BLaER1 treated with 17β-estradiol and CSF1 and Interleukin-3, amounts not matched to agents 10 nM and 100 nM (cell line): ENCODE data around the gene KCNIP1.

Source experiments
- H3K27ac ChIP-seq, 11 experiments: shearing (Covaris generic); formaldehyde crosslinking; 2 replicates each; pipeline ENCODE4 v1.8.1; 2022
- H3K27me3 ChIP-seq, 11 experiments: shearing (Covaris generic); formaldehyde crosslinking; 2 replicates each; pipeline ENCODE4 v1.8.1; 2022
- H3K36me3 ChIP-seq, 11 experiments: shearing (Covaris generic); formaldehyde crosslinking; 2 replicates each; pipeline ENCODE4 v1.8.1; 2022
- H3K4me1 ChIP-seq, 10 experiments: shearing (Covaris generic); formaldehyde crosslinking; 2 replicates each; pipeline ENCODE4 v1.8.1; 2022
- H3K4me2 ChIP-seq, 11 experiments: shearing (Covaris generic); formaldehyde crosslinking; 2 replicates each; pipeline ENCODE4 v1.8.1; 2022
- H3K4me3 ChIP-seq, 10 experiments: shearing (Covaris generic); formaldehyde crosslinking; 2 replicates each; pipeline ENCODE4 v1.8.1; 2022
- H3K9ac ChIP-seq, 11 experiments: shearing (Covaris generic); formaldehyde crosslinking; 2 replicates each; pipeline ENCODE4 v1.8.1; 2022
- H3K9me3 ChIP-seq, 11 experiments: shearing (Covaris generic); formaldehyde crosslinking; replicated peaks in 1 of 11; 2 replicates each; pipeline ENCODE4 v1.8.1; 2022
- H4K20me1 ChIP-seq, 11 experiments: shearing (Covaris generic); formaldehyde crosslinking; 2 replicates each; pipeline ENCODE4 v1.8.1; 2022
- Cebpa-rat ChIP-seq, 11 experiments: shearing (Covaris generic); IDR thresholded peaks; 2 replicates each; pipeline ENCODE4 v1.8.1; 2022

Gene KCNIP1

DNA sequence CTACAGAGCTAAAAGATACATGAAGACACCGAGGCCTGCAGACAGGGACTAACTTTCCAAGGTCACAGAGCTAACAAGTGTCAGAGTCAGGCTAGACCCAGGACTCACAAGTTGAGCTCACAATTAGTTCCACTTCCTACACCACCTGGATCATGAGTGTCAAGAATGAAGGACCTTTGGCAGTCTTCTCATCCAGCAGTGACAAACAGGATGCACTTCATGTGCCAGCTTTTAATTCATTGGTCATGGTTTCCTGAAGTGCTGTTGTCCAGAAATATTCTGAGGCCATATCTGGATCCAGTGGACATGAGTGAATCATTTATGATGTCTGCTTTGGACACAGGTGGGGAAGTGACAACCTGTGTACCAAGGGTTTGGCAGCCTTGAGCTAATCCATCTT is 77.4 kb downstream of the KCNIP1 start:
- H3K4me2 ChIP-seq, result no peak overlapping the region
- no peak overlapping the region for H3K27ac ChIP-seq
- no peaks in the 10 kb centered on the region for H3K36me3 ChIP-seq
- H3K4me1 ChIP-seq, result no peaks in the 10 kb centered on the region
- TF ChIP-seq Cebpa-rat (IDR thresholded peaks at IDR 0.05), result no peak
- no peak overlapping the region for H3K9ac ChIP-seq
- no peak overlapping the region for H3K4me3 ChIP-seq
- H3K27me3 ChIP-seq, result no peaks in the 10 kb centered on the region
- no peaks in the 10 kb centered on the region for H4K20me1 ChIP-seq
- peaks cover 0 to 13% (median 8%) of the 10 kb centered on the region in 11 experiments; a peak in 12 of 22 replicates for H3K9me3 ChIP-seq

DNA sequence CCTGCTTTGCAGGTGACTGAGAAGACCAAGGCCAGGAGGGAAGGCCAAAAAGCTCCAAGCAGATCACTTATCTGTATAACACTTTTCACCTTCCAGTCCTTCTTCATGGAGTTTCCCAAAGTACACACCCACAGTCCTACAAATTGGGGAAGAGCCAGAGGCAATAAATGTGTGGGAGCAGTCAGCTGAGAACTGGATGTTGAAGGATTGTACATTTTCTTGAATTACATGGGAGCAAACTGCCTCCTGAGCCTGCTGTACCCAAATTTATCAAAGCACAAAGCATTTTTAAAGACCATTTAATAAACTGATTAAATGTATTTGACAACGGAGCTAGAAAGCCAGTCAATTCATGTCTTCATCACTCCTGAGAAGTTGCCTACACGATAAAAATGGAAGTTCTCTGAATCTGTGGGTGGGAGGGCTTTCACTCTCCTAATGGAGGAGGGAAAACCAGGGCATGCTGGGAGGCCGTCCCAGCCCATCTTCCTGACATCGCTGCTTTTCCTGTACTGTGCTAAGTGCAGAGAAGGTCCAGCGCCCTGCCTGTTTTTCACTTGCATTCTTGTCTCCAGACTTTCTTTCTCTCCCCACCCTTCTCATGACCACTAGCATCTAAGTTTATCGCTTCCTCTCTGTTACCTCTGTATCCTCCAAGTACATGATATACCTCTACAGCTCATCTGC is 79.0 kb downstream of the KCNIP1 start:
- H4K20me1 ChIP-seq, result no peaks in the 10 kb centered on the region
- no peak overlapping the region for H3K4me2 ChIP-seq
- H3K27ac ChIP-seq, result no peak overlapping the region
- H3K4me1 ChIP-seq, result no peaks in the 10 kb centered on the region
- H3K9ac ChIP-seq, result no peak overlapping the region
- H3K9me3 ChIP-seq, result peaks cover 0 to 13% (median 8%) of the 10 kb centered on the region in 11 experiments; a peak in 11 of 22 replicates
- no peak overlapping the region for H3K4me3 ChIP-seq
- H3K27me3 ChIP-seq, result no peaks in the 10 kb centered on the region
- TF ChIP-seq Cebpa-rat (IDR thresholded peaks at IDR 0.05), result no peak
- no peaks in the 10 kb centered on the region for H3K36me3 ChIP-seq

DNA sequence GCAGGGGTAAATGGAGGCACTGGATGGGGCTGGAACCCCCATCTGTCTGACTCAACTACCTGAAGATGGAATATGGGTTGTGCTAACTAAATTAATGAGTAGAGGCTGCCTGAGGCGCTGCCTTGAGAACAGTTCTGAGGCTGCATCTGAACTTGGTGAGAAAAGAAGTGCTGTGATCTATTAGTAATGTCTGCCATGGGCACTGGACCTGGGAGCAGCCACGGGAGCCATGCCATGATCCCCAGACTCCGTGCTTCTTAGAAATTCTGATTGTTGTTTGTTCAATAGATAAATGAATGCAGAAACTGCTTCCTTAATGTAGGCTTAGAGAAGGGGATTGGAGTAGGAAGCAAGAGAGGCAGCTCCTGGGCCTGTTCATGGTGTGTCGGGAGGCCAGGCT is 80.2 kb downstream of the KCNIP1 start:
- no peak overlapping the region for H3K4me3 ChIP-seq
- TF ChIP-seq Cebpa-rat (IDR thresholded peaks at IDR 0.05), result no peak
- no peaks in the 10 kb centered on the region for H3K4me1 ChIP-seq
- H3K9ac ChIP-seq, result no peak overlapping the region
- no peak overlapping the region for H3K4me2 ChIP-seq
- no peaks in the 10 kb centered on the region for H3K27me3 ChIP-seq
- H4K20me1 ChIP-seq, result no peaks in the 10 kb centered on the region
- H3K27ac ChIP-seq, result no peak overlapping the region
- H3K36me3 ChIP-seq, result no peaks in the 10 kb centered on the region
- H3K9me3 ChIP-seq, result peaks cover 0 to 8% (median under 1%) of the 10 kb centered on the region in 11 experiments; a peak in 7 of 22 replicates

DNA sequence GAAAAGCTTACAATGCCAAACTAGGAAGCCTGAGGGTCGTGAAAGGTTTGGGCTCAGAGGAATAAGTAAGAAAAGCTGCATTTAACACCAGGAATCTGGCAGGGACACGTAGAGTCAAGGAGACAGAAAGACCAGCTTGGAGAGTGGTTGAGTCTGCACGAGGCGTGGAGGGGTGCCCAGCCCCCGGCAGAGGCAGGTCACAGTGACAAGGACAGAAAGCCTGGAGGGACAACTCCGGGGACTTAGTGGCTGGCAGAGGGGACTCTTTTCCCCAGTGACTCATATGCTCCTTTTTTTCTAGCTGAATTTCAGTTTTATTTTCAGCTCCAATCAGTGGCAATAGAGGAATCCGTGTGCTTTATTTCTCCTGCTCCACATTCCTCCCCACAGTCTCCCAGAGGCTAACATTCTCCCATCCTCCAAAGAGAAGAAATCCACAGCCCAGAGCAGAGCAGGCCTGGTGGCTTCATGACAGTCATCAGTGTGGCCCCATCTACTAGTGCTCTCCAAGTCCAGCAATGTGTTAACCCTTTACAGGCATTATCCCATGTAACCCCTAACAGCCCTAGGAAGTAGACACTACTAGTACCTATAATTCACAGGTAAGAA is 80.7 kb downstream of the KCNIP1 start:
- 0 out of 22 replicates have a peak, but pooled peaks cover 0 to 3% (median 0%) of the 10 kb centered on the region in 11 experiments for H3K9me3 ChIP-seq
- no peaks in the 10 kb centered on the region for H3K27me3 ChIP-seq
- no peak overlapping the region for H3K4me2 ChIP-seq
- no peak for TF ChIP-seq Cebpa-rat (IDR thresholded peaks at IDR 0.05)
- no peaks in the 10 kb centered on the region for H3K36me3 ChIP-seq
- no peaks in the 10 kb centered on the region for H4K20me1 ChIP-seq
- no peak overlapping the region for H3K9ac ChIP-seq
- H3K27ac ChIP-seq, result no peak overlapping the region
- H3K4me1 ChIP-seq, result no peaks in the 10 kb centered on the region
- no peak overlapping the region for H3K4me3 ChIP-seq

DNA sequence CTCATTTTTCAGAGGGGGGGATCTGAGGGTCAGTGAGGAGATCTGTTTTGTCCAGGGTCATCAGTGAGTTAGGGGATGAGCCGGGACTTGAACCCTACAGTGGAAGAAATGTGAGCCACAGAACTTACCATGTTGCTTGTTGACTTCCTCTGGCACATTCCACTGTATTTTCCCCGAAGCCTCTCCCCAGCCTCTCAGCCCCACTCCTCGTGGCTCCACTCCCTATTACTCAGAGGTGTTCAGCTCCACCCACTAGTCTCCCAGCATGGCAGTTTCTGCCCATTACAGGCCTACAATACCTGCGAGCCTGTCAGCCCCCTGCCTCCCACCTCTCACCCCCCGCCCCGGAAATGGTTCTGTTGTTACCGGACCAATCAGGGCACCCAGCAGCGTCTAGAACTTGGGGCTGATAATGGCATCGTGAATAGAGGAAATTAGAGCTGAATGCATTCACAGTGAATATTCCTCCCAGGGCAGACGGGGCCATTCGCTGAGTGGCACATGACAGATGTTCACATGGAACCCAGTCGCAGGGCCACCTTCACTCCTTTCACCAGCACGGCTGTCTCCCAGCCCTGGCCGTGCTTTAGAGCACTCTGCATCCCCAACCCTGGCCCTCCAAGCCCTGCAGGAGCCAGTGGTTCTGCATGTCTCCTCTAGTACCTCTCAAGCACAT is 81.6 kb downstream of the KCNIP1 start:
- H3K27ac ChIP-seq, result no peak overlapping the region
- H3K4me1 ChIP-seq, result no peaks in the 10 kb centered on the region
- TF ChIP-seq Cebpa-rat (IDR thresholded peaks at IDR 0.05), result no peak

DNA sequence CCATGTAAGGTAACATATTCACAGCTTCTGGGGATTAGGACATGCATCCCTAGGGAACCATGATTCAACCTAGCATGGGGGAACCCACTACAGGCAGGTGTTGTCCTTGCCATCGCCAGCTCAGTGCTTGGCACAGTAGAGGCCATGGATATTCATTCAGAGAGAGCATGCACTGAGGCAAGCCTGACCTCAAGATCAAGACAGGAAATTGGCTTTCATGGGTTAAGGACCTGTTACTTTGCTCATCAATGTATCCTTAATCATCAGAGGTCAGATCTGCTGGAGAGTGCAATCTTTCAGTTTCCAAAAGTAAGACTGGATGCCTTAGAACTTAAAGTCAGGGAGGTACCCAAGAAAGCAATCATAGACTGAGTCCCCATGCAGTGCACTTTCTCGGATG is 84.0 kb downstream of the KCNIP1 start:
- no peak overlapping the region for H3K4me3 ChIP-seq
- no peaks in the 10 kb centered on the region for H3K4me1 ChIP-seq
- H3K27ac ChIP-seq, result no peak overlapping the region
- no peak for TF ChIP-seq Cebpa-rat (IDR thresholded peaks at IDR 0.05)
- H4K20me1 ChIP-seq, result no peaks in the 10 kb centered on the region
- no peaks in the 10 kb centered on the region for H3K9me3 ChIP-seq
- no peaks in the 10 kb centered on the region for H3K27me3 ChIP-seq
- H3K4me2 ChIP-seq, result no peak overlapping the region
- H3K36me3 ChIP-seq, result no peaks in the 10 kb centered on the region
- H3K9ac ChIP-seq, result no peak overlapping the region

More for the DNA sequence above, 81.6 kb downstream of the KCNIP1 start:
- Histone ChIP-seq H3K4me3 (no peak overlapping the region), H3K9me3 (no peaks in the 10 kb centered on the region), H3K4me2 (no peak overlapping the region), H3K36me3 (no peaks in the 10 kb centered on the region), H4K20me1 (no peaks in the 10 kb centered on the region), H3K27me3 (no peaks in the 10 kb centered on the region), H3K9ac (no peak overlapping the region)

DNA sequence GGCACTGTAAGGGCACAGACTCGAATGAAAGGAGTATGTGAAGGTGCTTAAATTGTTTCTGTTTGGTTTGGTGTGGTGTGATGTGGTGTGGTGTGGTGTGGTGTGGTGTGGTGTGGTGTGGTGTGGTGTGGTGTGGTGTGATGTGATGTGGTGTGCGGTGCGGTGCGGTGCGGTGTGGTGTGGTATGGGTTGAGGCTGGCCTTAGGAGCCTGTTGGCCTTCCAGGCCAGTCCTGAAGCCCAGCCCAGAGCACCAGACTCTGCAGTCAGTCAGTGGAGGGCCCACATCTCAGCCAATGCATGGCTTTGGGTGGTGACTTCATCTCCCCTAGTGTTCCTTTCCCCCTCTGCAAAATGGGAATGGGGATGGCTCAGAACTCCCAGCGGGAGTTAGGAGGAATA is 85.8 kb downstream of the KCNIP1 start:
- H3K4me2 ChIP-seq, result no peak overlapping the region
- H3K4me3 ChIP-seq, result no peak overlapping the region
- no peaks in the 10 kb centered on the region for H3K36me3 ChIP-seq
- H3K27ac ChIP-seq, result no peak overlapping the region
- H4K20me1 ChIP-seq, result no peaks in the 10 kb centered on the region
- H3K9me3 ChIP-seq, result no peaks in the 10 kb centered on the region
- no peaks in the 10 kb centered on the region for H3K4me1 ChIP-seq
- H3K27me3 ChIP-seq, result no peaks in the 10 kb centered on the region
- no peak overlapping the region for H3K9ac ChIP-seq
- no peak for TF ChIP-seq Cebpa-rat (IDR thresholded peaks at IDR 0.05)

DNA sequence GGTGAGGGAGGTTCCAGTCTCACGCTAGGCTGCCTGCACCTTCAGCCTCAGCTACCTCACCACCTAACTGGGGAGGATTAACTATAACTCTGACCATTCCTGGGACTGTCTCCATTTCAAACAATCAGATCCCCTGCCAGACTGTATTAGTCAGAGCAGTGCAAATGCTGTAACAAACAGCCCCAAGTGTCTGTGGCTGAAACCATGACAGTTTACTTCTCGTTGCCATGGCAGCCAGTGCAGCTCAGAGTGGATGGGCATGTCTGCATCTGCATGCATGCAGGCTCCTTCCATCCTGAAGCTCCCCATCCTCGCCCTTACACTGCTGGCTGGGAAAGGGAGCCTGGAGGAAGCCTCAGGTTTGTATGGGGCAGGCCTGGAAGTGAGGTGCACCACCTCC is 86.7 kb downstream of the KCNIP1 start:
- no peak overlapping the region for H3K4me3 ChIP-seq
- H3K27me3 ChIP-seq, result no peaks in the 10 kb centered on the region
- no peaks in the 10 kb centered on the region for H4K20me1 ChIP-seq
- H3K4me2 ChIP-seq, result no peak overlapping the region
- no peaks in the 10 kb centered on the region for H3K4me1 ChIP-seq
- H3K36me3 ChIP-seq, result no peaks in the 10 kb centered on the region
- no peak for TF ChIP-seq Cebpa-rat (IDR thresholded peaks at IDR 0.05)
- H3K9ac ChIP-seq, result no peak overlapping the region
- H3K27ac ChIP-seq, result no peak overlapping the region
- no peaks in the 10 kb centered on the region for H3K9me3 ChIP-seq

DNA sequence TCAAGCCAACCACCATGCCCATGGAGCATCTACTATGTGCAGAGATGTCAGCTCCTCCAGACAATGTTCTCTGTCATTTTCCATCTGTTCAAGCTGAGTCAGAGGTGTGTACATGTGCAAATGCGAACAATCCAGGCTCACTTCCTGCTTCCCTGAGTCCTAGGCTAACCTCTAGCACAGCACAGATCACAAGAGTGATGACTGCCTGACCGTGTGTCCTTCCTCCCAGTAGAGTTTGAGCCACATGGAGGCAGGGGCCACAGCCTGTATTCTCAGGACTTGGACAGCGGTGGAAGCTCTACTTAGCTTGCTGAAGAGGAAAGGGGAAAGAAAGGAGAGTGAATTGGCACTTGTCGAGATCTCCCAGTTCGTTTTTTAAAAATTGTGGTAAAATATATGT is 87.2 kb downstream of the KCNIP1 start:
- Histone ChIP-seq H3K4me3 (no peak overlapping the region), H3K27me3 (no peaks in the 10 kb centered on the region), H3K9ac (no peak overlapping the region), H3K4me2 (no peak overlapping the region), H3K27ac (no peak overlapping the region), H3K9me3 (no peaks in the 10 kb centered on the region), H3K36me3 (no peaks in the 10 kb centered on the region), H3K4me1 (peaks cover 0 to under 1% (median 0%) of the 10 kb centered on the region in 10 experiments; a peak in 5 of 20 replicates), H4K20me1 (0 out of 22 replicates have a peak, but pooled peaks cover 0 to 3% (median 0%) of the 10 kb centered on the region in 11 experiments)
- TF ChIP-seq Cebpa-rat (IDR thresholded peaks at IDR 0.05), result no peak
